WTC11 (cell line): ENCODE data around the gene PIN4. TPM values are rescaled to one million over a fixed set of nuclear protein-coding genes. Genes with fewer than 3 reads are reported as not detected.
"Not testable (repeated sequence)": the region's sequence is repeated elsewhere in the genome, so short reads cannot be mapped to it uniquely, and the experiment has no call there.

Source experiments
- ATAC-seq: fragments of 200-7000 bp; cut with Tn5 transposase; 2 replicates; pipeline ENCODE4 v1.10.0; 2021; ENCODE audit warnings: mild to moderate bottlenecking, moderate library complexity
- CTCF ChIA-PET: fragments of 300-600 bp; sonication (Branson Sonifier 250); formaldehyde crosslinking; loops from one replicate; lab custom pipeline; 2021; ENCODE audit warnings: antibody characterized with exemption; lab: Charles Lee
- POLR2A ChIA-PET: fragments of 350-600 bp; sonication (Branson Sonifier 250); formaldehyde crosslinking; loops from one replicate; lab custom pipeline; 2021; ENCODE audit warnings: antibody characterized with exemption; lab: Charles Lee
- DNase-seq: peaks from one replicate; pipeline ENCODE4 v3.0.0; 2021; ENCODE audit warnings: low spot score
- H3K27ac Mint-ChIP-seq: 2 replicates; pipeline ENCODE4 v1.8.0; 2021; ENCODE audit warnings: mixed read lengths
- H3K27me3 Mint-ChIP-seq: 2 replicates; pipeline ENCODE4 v1.8.0; 2021; ENCODE audit warnings: low read depth, mild to moderate bottlenecking, moderate library complexity, mixed read lengths
- H3K36me3 Mint-ChIP-seq: 2 replicates; pipeline ENCODE4 v1.8.0; 2021; ENCODE audit warnings: mixed read lengths
- H3K4me1 Mint-ChIP-seq: 2 replicates; pipeline ENCODE4 v1.8.0; 2022; ENCODE audit warnings: mixed read lengths
- H3K4me3 Mint-ChIP-seq: 2 replicates; pipeline ENCODE4 v1.8.0; 2021; ENCODE audit warnings: mild to moderate bottlenecking, moderate library complexity, mixed read lengths
- H3K9me3 Mint-ChIP-seq: 2 replicates; pipeline ENCODE4 v1.8.0; 2021; ENCODE audit warnings: mixed read lengths
- EMX1 ChIP-seq: fragments of 250-450 bp; sonication (Bioruptor Pico); IDR thresholded peaks from 2 replicates; pipeline ENCODE4 v1.8.0; 2021; ENCODE audit warnings: mild to moderate bottlenecking
- FOXK1 ChIP-seq: sonication (generic); formaldehyde crosslinking; IDR thresholded peaks from 2 replicates; pipeline ENCODE4 v1.8.0; 2022; ENCODE audit warnings: mild to moderate bottlenecking, moderate library complexity, missing genetic modification reagents
- GTF2I ChIP-seq: fragments of 250-450 bp; sonication (Bioruptor Pico); conservative IDR thresholded peaks from 2 replicates; pipeline ENCODE4 v1.4.0; 2021; ENCODE audit warnings: mild to moderate bottlenecking
- HMGA2 ChIP-seq: fragments of 250-450 bp; sonication (Bioruptor Pico); IDR thresholded peaks from 2 replicates; pipeline ENCODE4 v1.4.0; 2021; ENCODE audit warnings: mild to moderate bottlenecking, moderate library complexity
- IRF2 ChIP-seq: sonication (generic); formaldehyde crosslinking; IDR thresholded peaks from 2 replicates; pipeline ENCODE4 v1.8.0; 2022; ENCODE audit warnings: low read depth, missing genetic modification reagents, borderline replicate concordance
- JUN ChIP-seq: sonication (generic); formaldehyde crosslinking; IDR thresholded peaks from 2 replicates; pipeline ENCODE4 v1.8.0; 2023; ENCODE audit warnings: mild to moderate bottlenecking, missing genetic modification reagents
- MYBL2 ChIP-seq: sonication (generic); formaldehyde crosslinking; IDR thresholded peaks from 2 replicates; pipeline ENCODE4 v1.8.1; 2023; ENCODE audit warnings: mild to moderate bottlenecking, moderate library complexity, missing genetic modification reagents
- NFATC4 ChIP-seq: fragments of 250-450 bp; sonication (Bioruptor Pico); IDR thresholded peaks from 2 replicates; pipeline ENCODE4 v1.9.0; 2021; ENCODE audit warnings: mild to moderate bottlenecking
- NR1H2 ChIP-seq: sonication (generic); formaldehyde crosslinking; IDR thresholded peaks from 2 replicates; pipeline ENCODE4 v1.9.0; 2021; ENCODE audit warnings: mild to moderate bottlenecking, moderate library complexity, missing genetic modification reagents
- SOX15 ChIP-seq: fragments of 250-450 bp; sonication (Bioruptor Pico); IDR thresholded peaks from 2 replicates; pipeline ENCODE4 v1.9.0; 2021; ENCODE audit warnings: mild to moderate bottlenecking
- SP1 ChIP-seq: sonication (generic); formaldehyde crosslinking; conservative IDR thresholded peaks from 2 replicates; pipeline ENCODE4 v1.8.1; 2022; ENCODE audit warnings: missing genetic modification reagents
- ZNF219 ChIP-seq: sonication (generic); formaldehyde crosslinking; IDR thresholded peaks from 2 replicates; pipeline ENCODE4 v1.8.0; 2023; ENCODE audit warnings: missing genetic modification reagents, mild to moderate bottlenecking, borderline replicate concordance
- total RNA-seq: library from RNA; stranded (reverse); gene quantifications from 3 replicates; pipeline ENCODE4 v1.2.3, GENCODE V29; 2021
- TF ChIP-seq, protein P1 (sequence below): fragments of 250-450 bp; sonication (Bioruptor Pico); IDR thresholded peaks from 2 replicates; pipeline ENCODE4 v1.9.0; 2021; ENCODE audit warnings: mild to moderate bottlenecking, borderline replicate concordance
- TF ChIP-seq, protein P2 (sequence below): sonication (generic); formaldehyde crosslinking; IDR thresholded peaks from 2 replicates; pipeline ENCODE4 v1.8.1; 2023; ENCODE audit warnings: mild to moderate bottlenecking, missing genetic modification reagents, moderate library complexity
- TF ChIP-seq, protein P3 (sequence below): sonication (generic); formaldehyde crosslinking; IDR thresholded peaks from 2 replicates; pipeline ENCODE4 v1.8.0; 2022; ENCODE audit warnings: missing genetic modification reagents
- TF ChIP-seq, protein P4 (sequence below): sonication (generic); formaldehyde crosslinking; IDR thresholded peaks from 2 replicates; pipeline ENCODE4 v1.8.1; 2023; ENCODE audit warnings: mild to moderate bottlenecking, moderate library complexity, missing genetic modification reagents
- TF ChIP-seq, protein P5 (sequence below): sonication (generic); formaldehyde crosslinking; conservative IDR thresholded peaks from 2 replicates; pipeline ENCODE4 v1.8.1; 2023; ENCODE audit warnings: mild to moderate bottlenecking, low read depth, missing genetic modification reagents, moderate library complexity

Gene PIN4
- total RNA-seq, 1 experiment from 2014 or later: 9.3 TPM

DNA sequence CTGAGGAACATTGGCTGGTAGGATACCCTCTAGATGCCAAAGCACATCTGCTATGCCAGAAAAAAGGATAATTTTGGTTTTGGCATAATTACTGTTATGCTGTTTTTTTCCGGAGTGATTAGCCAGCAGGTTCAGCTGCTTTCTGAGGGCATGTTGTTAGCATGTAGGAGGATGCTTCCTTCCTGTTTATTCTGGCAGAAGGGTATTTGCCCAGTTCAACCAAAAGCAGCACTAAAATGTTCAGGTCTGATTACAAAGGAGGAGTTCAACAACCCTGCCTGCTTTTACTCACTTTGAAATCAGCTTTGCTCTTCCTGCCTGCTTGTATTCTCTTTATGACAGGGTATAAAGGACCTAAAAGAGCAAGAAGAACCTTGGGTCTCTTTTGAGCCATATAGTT is 35.4 kb downstream of the PIN4 start (continued):
- TF ChIP-seq, protein P1, sequence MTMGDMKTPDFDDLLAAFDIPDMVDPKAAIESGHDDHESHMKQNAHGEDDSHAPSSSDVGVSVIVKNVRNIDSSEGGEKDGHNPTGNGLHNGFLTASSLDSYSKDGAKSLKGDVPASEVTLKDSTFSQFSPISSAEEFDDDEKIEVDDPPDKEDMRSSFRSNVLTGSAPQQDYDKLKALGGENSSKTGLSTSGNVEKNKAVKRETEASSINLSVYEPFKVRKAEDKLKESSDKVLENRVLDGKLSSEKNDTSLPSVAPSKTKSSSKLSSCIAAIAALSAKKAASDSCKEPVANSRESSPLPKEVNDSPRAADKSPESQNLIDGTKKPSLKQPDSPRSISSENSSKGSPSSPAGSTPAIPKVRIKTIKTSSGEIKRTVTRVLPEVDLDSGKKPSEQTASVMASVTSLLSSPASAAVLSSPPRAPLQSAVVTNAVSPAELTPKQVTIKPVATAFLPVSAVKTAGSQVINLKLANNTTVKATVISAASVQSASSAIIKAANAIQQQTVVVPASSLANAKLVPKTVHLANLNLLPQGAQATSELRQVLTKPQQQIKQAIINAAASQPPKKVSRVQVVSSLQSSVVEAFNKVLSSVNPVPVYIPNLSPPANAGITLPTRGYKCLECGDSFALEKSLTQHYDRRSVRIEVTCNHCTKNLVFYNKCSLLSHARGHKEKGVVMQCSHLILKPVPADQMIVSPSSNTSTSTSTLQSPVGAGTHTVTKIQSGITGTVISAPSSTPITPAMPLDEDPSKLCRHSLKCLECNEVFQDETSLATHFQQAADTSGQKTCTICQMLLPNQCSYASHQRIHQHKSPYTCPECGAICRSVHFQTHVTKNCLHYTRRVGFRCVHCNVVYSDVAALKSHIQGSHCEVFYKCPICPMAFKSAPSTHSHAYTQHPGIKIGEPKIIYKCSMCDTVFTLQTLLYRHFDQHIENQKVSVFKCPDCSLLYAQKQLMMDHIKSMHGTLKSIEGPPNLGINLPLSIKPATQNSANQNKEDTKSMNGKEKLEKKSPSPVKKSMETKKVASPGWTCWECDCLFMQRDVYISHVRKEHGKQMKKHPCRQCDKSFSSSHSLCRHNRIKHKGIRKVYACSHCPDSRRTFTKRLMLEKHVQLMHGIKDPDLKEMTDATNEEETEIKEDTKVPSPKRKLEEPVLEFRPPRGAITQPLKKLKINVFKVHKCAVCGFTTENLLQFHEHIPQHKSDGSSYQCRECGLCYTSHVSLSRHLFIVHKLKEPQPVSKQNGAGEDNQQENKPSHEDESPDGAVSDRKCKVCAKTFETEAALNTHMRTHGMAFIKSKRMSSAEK (CRISPR knock-in tag): no peak
- TF ChIP-seq, protein P2, sequence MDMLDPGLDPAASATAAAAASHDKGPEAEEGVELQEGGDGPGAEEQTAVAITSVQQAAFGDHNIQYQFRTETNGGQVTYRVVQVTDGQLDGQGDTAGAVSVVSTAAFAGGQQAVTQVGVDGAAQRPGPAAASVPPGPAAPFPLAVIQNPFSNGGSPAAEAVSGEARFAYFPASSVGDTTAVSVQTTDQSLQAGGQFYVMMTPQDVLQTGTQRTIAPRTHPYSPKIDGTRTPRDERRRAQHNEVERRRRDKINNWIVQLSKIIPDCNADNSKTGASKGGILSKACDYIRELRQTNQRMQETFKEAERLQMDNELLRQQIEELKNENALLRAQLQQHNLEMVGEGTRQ (CRISPR knock-in tag): no peak
- TF ChIP-seq, all 79 proteins: peak for 0

DNA sequence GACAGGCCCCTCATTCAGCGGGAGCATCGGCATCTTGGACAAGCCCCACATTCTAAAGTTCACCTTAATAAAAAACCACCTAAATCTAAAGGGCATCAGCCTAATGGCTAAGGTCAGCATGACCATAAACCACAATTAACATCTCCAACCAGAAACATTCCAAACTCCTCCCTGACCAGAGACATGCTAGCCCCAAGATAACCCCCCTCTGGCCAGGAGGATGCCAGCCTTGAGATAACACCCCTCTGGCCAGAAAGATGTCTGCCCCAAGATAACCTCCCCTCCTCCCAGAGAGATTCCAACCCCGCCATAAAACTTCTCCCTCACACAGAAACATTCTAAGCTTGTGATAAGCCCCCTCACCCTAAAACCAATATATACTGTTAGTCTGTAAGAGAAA is 38.8 kb downstream of the PIN4 start:
- H3K4me3 Mint-ChIP-seq, ATAC-seq, H3K27ac Mint-ChIP-seq, DNase-seq, H3K4me1 Mint-ChIP-seq, H3K27me3 Mint-ChIP-seq, POLR2A ChIA-PET, CTCF ChIA-PET: not testable (repeated sequence)
- Mint-ChIP-seq H3K9me3 (peaks cover 30% of the 10 kb centered on the region), H3K36me3 (peaks cover 41% of the 10 kb centered on the region)

DNA sequence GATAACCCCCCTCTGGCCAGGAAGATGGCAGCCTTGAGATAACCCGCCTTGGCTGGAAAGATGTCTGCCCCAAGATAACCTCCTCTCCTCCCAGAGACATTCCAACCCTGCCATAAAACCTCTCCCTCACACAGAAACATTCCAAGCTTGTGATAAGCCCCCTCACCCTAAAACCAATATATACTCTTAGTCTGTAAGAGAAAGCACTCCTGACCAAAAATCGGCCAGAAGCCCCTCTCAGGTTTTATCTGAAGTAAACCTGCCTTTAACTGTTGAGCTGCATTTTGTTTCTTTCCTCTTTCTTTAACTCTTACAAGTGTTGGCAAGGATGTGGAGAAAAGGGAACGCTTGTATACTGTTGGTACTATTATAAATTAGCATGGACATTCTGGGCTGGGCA is 48.7 kb downstream of the PIN4 start:
- DNase-seq: no peak
- H3K27me3 Mint-ChIP-seq: no peaks in the 10 kb centered on the region; the same call in 1 of the 2 replicates
- H3K27ac Mint-ChIP-seq: no peak overlapping the region
- H3K9me3 Mint-ChIP-seq: peaks cover 40% of the 10 kb centered on the region
- H3K4me1 Mint-ChIP-seq: peaks cover 9% of the 10 kb centered on the region; the same call in 1 of the 2 replicates
- H3K36me3 Mint-ChIP-seq: peaks cover 41% of the 10 kb centered on the region
- POLR2A ChIA-PET: no interaction called here
- H3K4me3 Mint-ChIP-seq: no peak overlapping the region
- ATAC-seq: no peak
- TF ChIP-seq, protein P2 (CRISPR knock-in tag): no peak
- TF ChIP-seq, protein P3, sequence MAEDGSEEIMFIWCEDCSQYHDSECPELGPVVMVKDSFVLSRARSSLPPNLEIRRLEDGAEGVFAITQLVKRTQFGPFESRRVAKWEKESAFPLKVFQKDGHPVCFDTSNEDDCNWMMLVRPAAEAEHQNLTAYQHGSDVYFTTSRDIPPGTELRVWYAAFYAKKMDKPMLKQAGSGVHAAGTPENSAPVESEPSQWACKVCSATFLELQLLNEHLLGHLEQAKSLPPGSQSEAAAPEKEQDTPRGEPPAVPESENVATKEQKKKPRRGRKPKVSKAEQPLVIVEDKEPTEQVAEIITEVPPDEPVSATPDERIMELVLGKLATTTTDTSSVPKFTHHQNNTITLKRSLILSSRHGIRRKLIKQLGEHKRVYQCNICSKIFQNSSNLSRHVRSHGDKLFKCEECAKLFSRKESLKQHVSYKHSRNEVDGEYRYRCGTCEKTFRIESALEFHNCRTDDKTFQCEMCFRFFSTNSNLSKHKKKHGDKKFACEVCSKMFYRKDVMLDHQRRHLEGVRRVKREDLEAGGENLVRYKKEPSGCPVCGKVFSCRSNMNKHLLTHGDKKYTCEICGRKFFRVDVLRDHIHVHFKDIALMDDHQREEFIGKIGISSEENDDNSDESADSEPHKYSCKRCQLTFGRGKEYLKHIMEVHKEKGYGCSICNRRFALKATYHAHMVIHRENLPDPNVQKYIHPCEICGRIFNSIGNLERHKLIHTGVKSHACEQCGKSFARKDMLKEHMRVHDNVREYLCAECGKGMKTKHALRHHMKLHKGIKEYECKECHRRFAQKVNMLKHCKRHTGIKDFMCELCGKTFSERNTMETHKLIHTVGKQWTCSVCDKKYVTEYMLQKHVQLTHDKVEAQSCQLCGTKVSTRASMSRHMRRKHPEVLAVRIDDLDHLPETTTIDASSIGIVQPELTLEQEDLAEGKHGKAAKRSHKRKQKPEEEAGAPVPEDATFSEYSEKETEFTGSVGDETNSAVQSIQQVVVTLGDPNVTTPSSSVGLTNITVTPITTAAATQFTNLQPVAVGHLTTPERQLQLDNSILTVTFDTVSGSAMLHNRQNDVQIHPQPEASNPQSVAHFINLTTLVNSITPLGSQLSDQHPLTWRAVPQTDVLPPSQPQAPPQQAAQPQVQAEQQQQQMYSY (CRISPR knock-in tag): no peak
- no peak for TF ChIP-seq NR1H2 (CRISPR knock-in tag)
- TF ChIP-seq, protein P4, sequence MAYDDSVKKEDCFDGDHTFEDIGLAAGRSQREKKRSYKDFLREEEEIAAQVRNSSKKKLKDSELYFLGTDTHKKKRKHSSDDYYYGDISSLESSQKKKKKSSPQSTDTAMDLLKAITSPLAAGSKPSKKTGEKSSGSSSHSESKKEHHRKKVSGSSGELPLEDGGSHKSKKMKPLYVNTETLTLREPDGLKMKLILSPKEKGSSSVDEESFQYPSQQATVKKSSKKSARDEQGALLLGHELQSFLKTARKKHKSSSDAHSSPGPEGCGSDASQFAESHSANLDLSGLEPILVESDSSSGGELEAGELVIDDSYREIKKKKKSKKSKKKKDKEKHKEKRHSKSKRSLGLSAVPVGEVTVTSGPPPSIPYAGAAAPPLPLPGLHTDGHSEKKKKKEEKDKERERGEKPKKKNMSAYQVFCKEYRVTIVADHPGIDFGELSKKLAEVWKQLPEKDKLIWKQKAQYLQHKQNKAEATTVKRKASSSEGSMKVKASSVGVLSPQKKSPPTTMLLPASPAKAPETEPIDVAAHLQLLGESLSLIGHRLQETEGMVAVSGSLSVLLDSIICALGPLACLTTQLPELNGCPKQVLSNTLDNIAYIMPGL: no peak
- TF ChIP-seq, protein P5, sequence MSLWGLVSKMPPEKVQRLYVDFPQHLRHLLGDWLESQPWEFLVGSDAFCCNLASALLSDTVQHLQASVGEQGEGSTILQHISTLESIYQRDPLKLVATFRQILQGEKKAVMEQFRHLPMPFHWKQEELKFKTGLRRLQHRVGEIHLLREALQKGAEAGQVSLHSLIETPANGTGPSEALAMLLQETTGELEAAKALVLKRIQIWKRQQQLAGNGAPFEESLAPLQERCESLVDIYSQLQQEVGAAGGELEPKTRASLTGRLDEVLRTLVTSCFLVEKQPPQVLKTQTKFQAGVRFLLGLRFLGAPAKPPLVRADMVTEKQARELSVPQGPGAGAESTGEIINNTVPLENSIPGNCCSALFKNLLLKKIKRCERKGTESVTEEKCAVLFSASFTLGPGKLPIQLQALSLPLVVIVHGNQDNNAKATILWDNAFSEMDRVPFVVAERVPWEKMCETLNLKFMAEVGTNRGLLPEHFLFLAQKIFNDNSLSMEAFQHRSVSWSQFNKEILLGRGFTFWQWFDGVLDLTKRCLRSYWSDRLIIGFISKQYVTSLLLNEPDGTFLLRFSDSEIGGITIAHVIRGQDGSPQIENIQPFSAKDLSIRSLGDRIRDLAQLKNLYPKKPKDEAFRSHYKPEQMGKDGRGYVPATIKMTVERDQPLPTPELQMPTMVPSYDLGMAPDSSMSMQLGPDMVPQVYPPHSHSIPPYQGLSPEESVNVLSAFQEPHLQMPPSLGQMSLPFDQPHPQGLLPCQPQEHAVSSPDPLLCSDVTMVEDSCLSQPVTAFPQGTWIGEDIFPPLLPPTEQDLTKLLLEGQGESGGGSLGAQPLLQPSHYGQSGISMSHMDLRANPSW (CRISPR knock-in tag): no peak
- no peak for TF ChIP-seq JUN (CRISPR knock-in tag)
- no peak for TF ChIP-seq ZNF219 (CRISPR knock-in tag)
- TF ChIP-seq NFATC4 (CRISPR knock-in tag): no peak
- no peak for TF ChIP-seq EMX1 (CRISPR knock-in tag)
- TF ChIP-seq FOXK1: no peak
- no peak for TF ChIP-seq SOX15 (CRISPR knock-in tag)
- no peak for TF ChIP-seq IRF2 (CRISPR knock-in tag)
- TF ChIP-seq MYBL2 (CRISPR knock-in tag): no peak
- no peak for TF ChIP-seq HMGA2 (CRISPR knock-in tag)
- TF ChIP-seq GTF2I (CRISPR knock-in tag): no peak
- no peak for TF ChIP-seq SP1
- CTCF ChIA-PET: no interaction called here
